Right ventricle myocardium inferior (tissue), 1 donor: ENCODE data around the gene LAGE3. TPM values are rescaled to one million over a fixed set of nuclear protein-coding genes. Genes with fewer than 3 reads are reported as not detected.

Experiments used
- ATAC-seq: fragments of 200-7000 bp; cut with Tn5 transposase; one replicate; pipeline ENCODE4 v1.9.1; 2020; ENCODE audit warnings: mild to moderate bottlenecking, moderate library complexity
- DNase-seq: peaks from one replicate; pipeline ENCODE4 v3.0.0; 2021; ENCODE audit errors: missing footprints
- intact Hi-C: fragments of 100-400 bp; cut with DNase I; formaldehyde crosslinking; loops from one replicate; pipeline ENCODE4 v1.11.0; 2022
- total RNA-seq: library from RNA; stranded (reverse); fragmentation: NEBNext Ultra II Directional; extraction: Animal tissue kit (Norgen Biotek cat#: 25700); gene quantifications from one replicate; pipeline ENCODE4 v1.2.1, GENCODE V29; 2021
- donor health status: DM: no; HTN: yes; CAD: no; lungs with severe emphysema.

Gene LAGE3
- total RNA-seq, 1 donor from 2014 or later: 18.5 TPM

DNA sequence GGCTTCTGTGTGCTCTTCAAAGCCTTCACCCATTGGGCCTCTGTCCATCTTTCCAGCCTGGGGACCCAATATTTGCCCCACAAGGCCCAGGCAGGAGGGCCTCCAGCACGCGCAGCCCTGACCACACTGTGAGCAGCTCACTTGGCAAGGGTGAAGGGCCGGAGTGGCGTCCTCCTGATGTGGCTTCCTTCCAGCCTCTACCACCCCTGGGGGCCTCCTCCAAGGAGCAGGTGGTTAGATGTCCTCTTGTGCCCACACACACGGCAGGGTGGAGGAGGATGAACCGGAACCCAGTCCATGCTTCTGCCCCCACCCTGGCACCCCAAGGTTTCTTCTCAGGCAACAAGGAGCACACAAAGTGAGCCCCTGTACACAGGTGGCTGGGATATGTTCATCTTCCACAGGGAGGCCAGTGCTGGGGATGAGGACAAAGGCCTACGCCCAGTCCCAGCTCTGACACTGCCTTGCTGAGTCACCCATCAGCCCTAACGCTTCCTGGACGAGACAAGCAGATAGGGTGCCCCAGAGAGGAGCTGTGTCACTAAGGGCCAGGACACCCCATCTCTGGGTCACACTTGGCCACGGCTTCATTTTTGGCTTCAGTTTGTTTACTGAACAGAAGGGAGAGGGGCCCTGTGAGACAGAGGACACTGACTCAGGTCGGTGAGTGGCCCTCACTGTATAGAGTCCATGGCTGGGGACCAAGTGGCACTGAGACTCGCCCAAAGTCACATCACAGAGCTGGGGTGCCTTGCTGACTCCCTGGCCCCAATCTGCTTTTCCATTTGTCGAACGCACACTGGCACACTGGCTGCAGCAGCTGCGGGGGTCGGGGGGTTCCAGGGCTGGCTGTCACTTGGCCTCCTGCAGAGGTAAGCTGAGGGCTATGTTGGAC, 5.4 kb upstream of the LAGE3 start:
- intact Hi-C loops: no loop called here
- ATAC-seq (no peak), DNase-seq (no peak)

DNA sequence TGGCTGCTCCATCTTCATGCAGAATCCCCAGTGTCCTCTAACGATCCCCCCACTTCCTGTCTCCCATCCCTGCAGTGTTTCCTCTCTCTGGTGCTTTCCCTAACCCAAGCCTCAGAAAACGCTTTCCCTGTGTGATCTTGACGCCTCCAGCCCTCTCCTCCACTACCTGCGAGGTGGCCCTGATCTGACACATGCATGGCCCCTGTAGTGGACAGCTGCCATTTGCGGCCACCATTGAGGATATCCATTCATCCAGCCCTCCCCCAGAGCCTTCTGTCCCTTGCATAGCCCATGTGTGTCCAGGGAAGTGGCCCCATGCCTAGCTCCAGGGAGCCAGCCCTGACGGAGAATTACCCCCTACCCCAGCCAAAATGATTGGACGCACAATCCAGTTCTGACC, 4.2 kb upstream of the LAGE3 start:
- DNase-seq (no peak), ATAC-seq (no peak)
- intact Hi-C loops: no loop called here

DNA sequence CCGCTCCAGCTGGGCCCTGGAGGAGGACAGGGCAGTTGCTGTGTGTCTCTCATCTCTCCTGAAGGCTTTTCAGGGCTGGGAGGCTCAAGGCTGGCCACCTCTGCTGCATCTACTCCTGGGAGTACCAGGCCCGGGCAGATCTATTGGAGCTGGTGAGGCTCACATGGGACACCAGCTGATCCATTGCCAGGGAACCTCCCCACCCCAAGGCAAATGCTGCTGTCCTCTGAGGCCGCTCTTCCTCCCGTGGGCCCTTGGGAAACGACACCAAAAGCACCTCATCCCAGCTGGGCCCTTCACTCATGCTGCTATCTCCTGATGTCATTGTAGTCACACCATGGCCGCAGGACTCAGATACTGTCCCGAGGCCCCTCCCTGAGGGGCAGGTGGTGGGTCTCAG, 3.7 kb upstream of the LAGE3 start:
- no peak for DNase-seq

DNA sequence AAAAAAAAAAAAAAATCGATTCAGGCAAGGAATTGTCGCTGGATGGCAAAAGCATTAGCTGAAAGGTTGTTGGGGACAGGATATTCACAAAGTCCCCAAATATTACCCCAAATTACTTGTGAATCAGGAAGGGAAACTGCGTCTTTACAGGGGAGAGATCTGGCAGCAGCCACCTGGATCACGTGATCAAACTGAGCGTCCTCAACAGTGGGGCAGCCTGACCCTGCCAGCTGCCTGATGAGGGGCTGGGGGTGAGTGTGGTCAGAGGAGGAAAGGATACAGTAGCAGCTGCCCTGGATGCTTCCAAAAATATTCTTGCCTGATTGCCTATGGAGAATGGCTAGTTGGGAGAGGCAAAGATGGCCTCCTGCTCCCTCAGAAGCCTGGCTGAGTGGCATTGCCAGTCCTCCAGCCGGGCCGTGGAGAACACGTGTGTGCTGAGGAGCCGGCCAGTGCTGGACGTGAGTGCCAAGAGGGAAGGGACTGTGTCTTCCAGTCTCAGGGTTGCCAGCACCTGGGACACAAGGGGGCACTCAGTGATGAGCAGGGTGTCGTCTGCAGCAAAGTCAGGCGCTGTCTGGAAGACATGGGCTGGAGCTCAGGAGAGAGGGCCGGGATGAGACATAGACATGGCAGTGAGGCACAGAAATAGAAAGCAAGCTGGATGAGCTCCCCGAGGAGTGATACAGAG, 3.0 kb upstream of the LAGE3 start:
- ATAC-seq (no peak), DNase-seq (no peak)
- intact Hi-C loops: no loop called here

More for the DNA sequence above, 3.7 kb upstream of the LAGE3 start:
- intact Hi-C loops: no loop called here
- ATAC-seq: no peak

DNA sequence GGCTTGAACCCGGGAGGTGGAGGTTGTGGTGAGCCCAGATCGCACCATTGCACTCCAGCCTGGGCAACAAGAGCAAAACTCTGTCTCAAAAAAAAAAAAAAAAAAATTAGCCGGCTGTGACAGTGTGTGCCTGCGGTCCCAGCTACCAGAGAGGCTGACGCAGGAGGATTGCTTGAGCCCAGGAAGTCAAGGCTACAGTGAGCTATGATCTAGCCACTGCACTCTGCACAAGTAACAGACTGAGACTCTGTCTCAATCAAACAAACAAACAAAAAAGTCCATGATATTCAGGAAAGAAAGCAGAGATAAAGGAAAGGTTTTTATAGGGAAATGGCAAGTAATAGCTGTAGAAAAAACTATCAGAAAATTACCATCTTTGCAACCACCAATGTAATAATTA, 2.1 kb upstream of the LAGE3 start:
- ATAC-seq (no peak), DNase-seq (no peak)
- intact Hi-C loops: no loop called here

DNA sequence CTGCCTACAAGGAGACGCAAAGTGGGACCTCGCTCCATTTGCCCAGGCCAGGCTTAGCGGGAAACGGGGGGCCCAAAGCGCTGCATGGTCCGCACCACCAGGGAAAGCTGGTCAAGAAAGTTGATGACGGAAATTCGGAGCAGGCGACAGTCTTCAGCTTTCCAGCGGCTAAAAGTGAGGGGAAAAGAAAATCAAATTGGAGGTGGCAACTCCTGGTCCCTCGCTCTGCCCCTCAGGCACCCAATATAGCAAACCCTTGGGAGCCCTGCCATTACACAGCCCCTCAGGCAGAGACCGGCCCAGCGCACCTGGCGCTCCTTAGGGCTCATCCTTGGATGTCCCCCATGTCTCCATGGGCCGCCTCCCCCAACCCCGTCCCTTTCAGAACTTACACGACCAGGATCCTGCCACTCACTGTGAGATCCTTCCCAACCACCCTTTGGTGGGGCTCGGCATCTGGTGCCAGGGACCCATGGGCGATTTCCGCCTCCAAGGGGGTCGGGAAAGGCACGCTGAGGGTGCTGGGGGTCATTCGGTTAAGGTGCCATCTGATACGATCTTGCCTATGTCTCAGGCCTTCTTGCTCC, 1.1 kb downstream of the LAGE3 start:
- no peak for ATAC-seq
- intact Hi-C loops: loop anchor here (2.0 to 5.0 kb wide), 2 partner anchors 19 to 36 kb away; partner anchors contain the start of genes FAM50A and PLXNA3
- no peak for DNase-seq

DNA sequence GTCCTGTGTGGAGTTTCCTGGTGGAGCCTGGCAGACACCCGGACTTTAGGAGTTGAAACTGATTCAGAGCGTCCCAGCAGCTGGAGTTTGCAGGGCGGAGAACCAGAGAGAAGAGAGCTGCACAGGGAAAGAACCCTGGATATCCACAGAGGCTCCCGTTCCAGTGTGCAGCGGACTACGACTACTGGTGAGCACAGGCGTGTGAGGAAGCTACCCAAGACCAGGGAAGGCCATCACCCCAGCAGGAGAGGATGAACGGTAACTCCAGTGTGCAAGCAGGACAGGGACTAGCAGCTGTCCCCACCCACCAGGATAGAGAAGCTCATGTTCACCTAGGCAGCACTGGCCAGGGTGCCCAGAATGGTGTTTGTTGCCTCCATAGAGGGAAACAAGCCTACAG, 2.3 kb downstream of the LAGE3 start:
- no peak for ATAC-seq
- intact Hi-C loops: loop anchor here (5.0 kb wide), 1 partner anchor 35 kb away; the partner anchor contains the start of gene FAM50A
- DNase-seq: no peak

DNA sequence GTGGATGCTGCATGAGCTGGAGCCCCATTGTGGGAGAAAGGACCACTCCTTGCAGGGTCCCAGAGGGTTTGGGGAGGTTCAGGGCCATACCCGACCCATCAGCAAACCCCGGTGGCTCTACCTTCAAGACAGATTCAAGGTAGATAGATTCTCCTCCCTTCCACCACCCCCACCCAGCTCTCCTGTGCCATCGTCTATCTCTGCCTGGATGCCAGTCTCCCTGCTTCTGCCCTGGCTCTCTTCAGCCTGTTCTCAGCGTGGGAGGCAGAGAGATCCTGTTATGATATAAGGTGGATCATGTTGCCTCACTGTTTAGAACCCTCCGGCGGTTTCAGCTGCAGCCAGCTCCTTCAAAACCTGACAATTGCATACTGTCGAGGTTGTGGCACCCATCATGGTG, 5.4 kb downstream of the LAGE3 start:
- ATAC-seq: no peak

DNA sequence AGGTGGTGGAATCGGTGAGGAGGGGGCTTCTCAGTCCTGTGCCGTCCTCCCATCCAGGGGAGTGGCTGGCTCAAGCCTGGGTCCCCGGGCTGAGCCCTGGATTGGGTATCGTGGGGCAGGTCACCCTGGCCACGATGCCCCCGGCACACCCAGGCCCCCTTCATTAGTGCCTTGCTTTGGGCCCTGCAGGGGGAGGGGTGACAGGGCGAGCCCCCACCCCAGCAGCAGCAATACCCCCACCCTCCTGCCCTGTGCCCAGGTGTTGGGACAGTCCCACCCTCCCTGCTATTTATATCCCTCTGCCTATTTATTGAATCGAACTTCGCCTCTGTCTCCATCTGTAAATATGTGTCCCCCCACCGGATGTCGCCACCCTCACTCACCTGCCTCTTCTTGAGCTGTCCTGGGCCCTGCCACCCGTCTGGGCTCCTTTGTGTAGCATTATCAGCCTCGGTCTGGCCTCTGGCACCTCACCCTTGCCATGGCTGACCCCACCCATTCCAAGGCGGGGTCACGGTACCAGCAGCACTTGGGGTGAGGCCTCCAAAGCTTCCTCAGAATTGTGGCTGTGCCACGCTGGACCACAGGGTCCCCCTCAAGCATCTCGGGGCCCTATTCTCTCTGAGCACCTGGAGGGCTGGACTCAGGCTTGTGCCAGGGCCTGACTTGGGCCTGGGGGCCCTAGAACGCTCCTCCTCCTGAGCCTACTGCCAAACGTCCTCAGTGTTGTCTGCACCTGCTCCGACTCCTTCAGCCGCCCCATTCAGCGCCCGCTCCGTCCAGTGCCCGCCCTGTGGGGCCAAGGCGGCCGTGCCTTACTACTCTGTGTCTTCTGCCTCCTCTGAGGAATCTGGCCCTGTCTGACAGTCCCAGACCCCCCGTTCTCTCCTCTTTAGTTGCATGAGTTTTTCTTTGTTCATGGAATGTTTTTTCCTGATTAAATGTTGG, 6.1 kb downstream of the LAGE3 start:
- DNase-seq (no peak), ATAC-seq (no peak)
- intact Hi-C loops: no loop called here

More for the DNA sequence above, 5.4 kb downstream of the LAGE3 start:
- intact Hi-C loops: no loop called here
- no peak for DNase-seq

DNA sequence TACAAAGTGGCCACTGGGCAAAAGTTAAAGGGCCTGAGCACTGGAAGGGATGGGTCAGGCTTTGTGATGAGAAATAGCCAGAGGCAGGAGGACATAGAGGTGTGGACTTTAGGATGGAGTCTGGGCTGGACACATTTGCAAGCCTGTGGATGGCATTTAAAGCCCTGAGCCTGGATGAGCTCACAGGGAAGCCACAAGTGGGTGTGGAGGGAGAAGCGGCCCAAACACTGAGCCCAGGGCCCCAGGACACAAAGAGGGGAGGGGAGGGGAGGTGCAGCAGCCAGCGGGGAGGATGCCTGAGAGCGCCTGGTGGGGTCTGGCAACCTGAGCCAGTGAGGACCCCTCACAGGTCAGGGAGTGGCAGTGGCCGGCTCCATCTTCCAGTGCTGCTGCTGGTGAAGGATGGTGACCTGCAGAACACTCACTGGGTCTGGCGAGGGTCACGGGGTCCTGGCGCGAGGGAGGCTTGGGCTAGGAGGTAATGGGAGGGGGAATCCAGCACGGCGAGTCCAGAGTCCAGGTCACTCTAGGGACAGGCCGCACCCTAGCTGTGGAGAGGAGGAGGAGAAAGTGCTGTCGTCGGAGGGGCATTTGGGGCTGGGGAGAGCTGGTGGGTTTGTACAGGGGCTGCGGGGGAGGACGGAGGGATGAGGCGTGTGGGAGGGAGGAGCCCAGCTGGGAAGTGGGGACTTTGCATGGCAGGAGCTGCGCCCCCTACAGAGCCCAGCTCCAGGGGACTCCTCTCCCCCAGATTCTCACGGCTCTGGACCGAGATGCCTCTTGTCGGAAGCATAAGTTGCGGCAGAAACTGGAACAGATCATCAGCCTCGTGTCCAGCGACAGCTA, 7.0 kb downstream of the LAGE3 start:
- intact Hi-C loops: no loop called here
- no peak for DNase-seq
- no peak for ATAC-seq

DNA sequence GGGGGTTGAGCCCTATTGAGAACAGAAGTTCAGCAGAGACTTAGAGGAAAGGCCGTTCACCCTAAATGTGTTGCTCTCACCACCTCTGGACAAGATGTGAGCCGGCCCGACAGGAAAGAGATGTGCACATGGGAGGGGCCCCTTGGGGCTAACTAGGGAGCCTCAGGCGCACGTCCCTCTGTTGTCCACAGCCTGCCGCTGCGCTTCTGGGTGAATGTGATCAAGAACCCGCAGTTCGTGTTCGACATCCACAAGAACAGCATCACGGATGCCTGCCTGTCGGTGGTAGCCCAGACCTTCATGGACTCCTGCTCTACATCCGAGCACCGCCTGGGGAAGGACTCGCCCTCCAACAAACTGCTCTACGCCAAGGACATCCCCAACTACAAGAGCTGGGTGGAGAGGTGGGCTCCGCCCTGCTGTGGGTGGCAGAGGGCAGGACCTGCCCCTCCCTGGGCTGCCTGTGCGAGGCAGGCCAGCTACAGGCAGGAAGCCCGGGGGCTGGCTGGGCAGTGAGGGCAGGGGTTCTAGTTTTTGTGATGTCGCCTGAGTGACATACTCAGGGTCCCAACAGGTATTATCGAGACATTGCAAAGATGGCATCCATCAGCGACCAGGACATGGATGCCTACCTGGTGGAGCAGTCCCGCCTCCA, 8.0 kb downstream of the LAGE3 start:
- ATAC-seq (no peak), DNase-seq (no peak)
- intact Hi-C loops: no loop called here

DNA sequence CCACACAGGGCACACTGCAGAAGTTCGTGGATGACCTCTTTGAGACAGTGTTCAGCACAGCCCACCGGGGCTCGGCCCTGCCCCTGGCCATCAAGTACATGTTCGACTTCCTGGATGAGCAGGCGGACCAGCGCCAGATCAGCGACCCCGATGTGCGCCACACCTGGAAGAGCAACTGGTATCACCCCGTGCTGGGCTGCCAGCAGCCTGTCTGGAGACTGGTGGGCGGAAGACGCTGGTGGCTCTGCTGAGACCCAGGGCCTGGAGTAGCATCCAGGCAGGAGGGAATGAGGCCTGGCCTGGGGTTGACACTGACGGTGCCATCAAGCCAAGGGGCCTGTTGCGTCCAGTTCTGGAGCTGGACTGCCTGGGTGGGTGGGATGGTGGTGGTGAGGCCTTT, 8.6 kb downstream of the LAGE3 start:
- intact Hi-C loops: no loop called here
- ATAC-seq (no peak), DNase-seq (no peak)

DNA sequence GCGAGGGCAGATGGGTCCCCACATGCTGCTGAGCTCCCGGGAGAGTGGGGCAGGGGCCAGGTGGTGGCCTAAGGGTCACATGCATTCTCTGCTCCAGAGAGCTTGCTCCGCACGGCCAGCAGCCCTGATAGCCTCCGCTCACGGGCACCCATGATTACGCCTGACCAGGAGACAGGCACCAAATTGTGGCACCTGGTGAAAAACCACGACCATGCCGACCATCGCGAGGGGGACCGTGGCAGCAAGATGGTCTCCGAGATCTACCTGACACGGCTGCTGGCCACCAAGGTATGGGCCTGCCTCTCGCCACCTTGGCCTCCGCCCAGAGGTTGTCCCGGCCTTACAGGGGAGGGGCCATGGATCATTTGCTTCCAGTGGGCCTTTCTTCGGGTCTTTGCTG, 9.2 kb downstream of the LAGE3 start:
- DNase-seq (no peak), ATAC-seq (no peak)
- intact Hi-C loops: no loop called here

DNA sequence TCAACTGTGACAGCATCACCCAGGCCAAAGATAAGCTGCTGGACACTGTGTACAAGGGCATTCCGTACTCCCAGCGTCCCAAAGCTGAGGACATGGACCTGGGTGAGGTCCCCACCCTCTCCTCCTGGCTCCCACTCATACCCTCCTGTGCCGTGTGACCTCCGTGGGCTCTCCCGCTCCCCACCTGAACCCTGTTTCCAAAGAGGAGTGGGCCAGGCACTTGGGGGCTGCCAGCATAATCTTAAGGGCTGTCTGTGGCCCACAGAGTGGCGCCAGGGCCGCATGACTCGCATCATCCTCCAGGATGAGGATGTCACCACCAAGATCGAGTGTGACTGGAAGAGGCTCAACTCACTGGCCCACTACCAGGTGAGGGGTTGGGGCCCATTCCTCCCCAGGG, 10.0 kb downstream of the LAGE3 start:
- ATAC-seq (no peak), DNase-seq (no peak)
- intact Hi-C loops: no loop called here

DNA sequence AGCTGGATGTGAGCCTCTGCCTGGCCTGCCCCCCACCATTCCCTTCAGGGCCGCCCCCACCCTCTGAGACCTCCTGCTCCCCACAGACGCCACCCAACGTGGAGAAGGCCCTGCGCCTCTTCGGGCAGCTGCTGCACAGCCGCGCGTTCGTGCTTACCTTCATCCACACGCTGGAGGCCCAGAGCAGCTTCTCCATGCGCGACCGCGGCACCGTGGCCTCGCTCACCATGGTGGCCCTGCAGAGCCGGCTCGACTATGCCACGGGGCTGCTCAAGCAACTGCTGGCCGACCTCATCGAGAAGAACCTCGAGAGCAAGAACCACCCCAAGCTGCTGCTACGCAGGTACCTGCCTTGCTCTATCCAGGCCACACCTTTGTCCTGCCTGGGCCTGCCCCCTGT, 10.9 kb downstream of the LAGE3 start:
- intact Hi-C loops: no loop called here
- ATAC-seq: no peak
- no peak for DNase-seq

DNA sequence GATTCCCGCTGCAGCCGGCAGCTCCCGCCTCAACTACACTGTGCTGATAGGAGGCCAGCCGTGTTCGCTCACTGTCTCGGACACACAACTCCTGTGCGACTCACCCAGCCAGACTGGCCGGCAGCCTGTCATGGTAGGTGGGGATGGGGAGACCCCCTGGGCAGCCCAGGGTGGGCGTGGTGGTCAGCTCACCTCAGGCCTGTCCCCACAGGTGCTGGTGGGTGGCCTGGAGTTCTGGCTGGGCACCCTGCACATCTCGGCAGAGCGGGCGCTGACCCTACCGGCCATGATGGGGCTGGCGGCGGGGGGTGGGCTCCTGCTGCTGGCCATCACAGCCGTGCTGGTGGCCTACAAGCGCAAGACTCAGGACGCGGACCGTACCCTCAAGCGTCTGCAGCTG, 11.5 kb downstream of the LAGE3 start:
- DNase-seq: no peak

DNA sequence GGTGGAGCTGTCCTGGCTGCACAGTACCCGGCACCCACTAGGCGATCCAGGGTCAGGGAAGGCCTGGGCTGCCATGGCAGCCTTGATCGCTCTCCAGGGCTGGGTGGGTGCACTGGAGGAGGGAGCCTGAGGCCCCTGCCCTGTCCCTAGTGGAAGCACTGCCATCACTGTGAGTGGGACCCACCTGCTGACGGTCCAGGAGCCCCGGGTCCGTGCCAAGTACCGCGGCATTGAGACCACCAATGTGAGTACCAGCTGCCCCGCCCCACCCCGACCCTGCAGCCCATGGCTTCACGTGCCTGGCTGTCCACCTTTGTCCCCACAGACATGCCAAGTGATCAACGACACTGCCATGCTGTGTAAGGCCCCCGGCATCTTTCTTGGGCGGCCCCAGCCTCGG, 12.2 kb downstream of the LAGE3 start:
- intact Hi-C loops: no loop called here
- no peak for DNase-seq
- no peak for ATAC-seq

More for the DNA sequence above, 11.5 kb downstream of the LAGE3 start:
- intact Hi-C loops: no loop called here
- ATAC-seq: no peak
